Activated CD8-positive, alpha-beta T cell treated with anti-CD3 and anti-CD28 coated beads, Interleukin-2, amount 10 ng/mL, durations not matched to agents 7 days and 5 days (primary cell): ENCODE data around the gene CDC42EP2. TPM values are rescaled to one million over a fixed set of nuclear protein-coding genes. Genes with fewer than 3 reads are reported as not detected.

Experiments used
- ATAC-seq: fragments of 150-1000 bp; cut with Tn5 transposase; one replicate; pipeline ENCODE4 v1.10.0; 2021; ENCODE audit warnings: moderate library complexity
- CTCF ChIA-PET: fragments of 350-600 bp; sonication (Branson Sonifier 250); formaldehyde crosslinking; loops from one replicate; lab custom pipeline; 2021; ENCODE audit warnings: antibody characterized with exemption; lab: Charles Lee
- POLR2A ChIA-PET: fragments of 350-600 bp; sonication (Branson Sonifier 250); formaldehyde crosslinking; loops from one replicate; lab custom pipeline; 2021; ENCODE audit warnings: antibody characterized with exemption; lab: Charles Lee
- DNase-seq: peaks from one replicate; pipeline ENCODE4 v3.0.0-alpha.2; 2020
- H3K27ac Mint-ChIP-seq: one replicate; pipeline ENCODE4 v1.8.0; 2021; ENCODE audit warnings: mild to moderate bottlenecking, mixed read lengths
- H3K27me3 Mint-ChIP-seq: one replicate; pipeline ENCODE4 v1.8.0; 2021; ENCODE audit warnings: low read depth, mixed read lengths
- H3K36me3 Mint-ChIP-seq: one replicate; pipeline ENCODE4 v1.8.0; 2021; ENCODE audit warnings: low read depth, mixed read lengths
- H3K4me1 Mint-ChIP-seq: one replicate; pipeline ENCODE4 v1.8.0; 2021; ENCODE audit warnings: low read depth, mixed read lengths
- H3K4me3 Mint-ChIP-seq: one replicate; pipeline ENCODE4 v1.8.0; 2021; ENCODE audit warnings: mild to moderate bottlenecking, mixed read lengths
- H3K9me3 Mint-ChIP-seq: one replicate; pipeline ENCODE4 v1.8.0; 2022; ENCODE audit warnings: mixed read lengths; ENCODE audit not compliant: insufficient read depth
- total RNA-seq, 2 experiments: library from RNA; stranded (reverse); gene quantifications; one replicate each; pipeline ENCODE4 v1.2.3, GENCODE V29; 2021

Gene CDC42EP2
- 1 to 10 TPM in 1 of 2 experiments, under 1 TPM in 1; 0.29 to 1.2 TPM for total RNA-seq

GRCh38 chr11:65314501-65315203, at the start of gene CDC42EP2:
CDC42EP2 (plus strand) TSS chr11:65314866; CDS start chr11:65320899, 6,033 bp downstream.
- H3K9me3 Mint-ChIP-seq: no peaks in the 10 kb centered on the region
- H3K27ac Mint-ChIP-seq: no peak within 1 kb of the TSS
- H3K4me3 Mint-ChIP-seq: peak within 1 kb of the TSS; percentile 71
- ChIA-PET CTCF (interaction anchor here (0.7 to 12.3 kb wide), 33 partner anchors 9 to 575 kb away, joined by 3 to 215 read pairs (median 6); partner anchors contain the start of genes CCDC85B, DPF2, FAU and MRPL49), POLR2A (interaction anchor here (0.6 to 1.3 kb wide), 3 partner anchors 19 to 184 kb away, joined by 3 to 4 read pairs (median 3); partner anchors contain the start of genes DPF2, MALAT1 and POLA2)
- H3K4me1 Mint-ChIP-seq: peaks cover 8% of the 10 kb centered on the region
- peak; percentile 93 for ATAC-seq
- no peaks in the 10 kb centered on the region for H3K36me3 Mint-ChIP-seq
- H3K27me3 Mint-ChIP-seq: peaks cover 16% of the 10 kb centered on the region
- DNase-seq: peak; percentile 79

DNA sequence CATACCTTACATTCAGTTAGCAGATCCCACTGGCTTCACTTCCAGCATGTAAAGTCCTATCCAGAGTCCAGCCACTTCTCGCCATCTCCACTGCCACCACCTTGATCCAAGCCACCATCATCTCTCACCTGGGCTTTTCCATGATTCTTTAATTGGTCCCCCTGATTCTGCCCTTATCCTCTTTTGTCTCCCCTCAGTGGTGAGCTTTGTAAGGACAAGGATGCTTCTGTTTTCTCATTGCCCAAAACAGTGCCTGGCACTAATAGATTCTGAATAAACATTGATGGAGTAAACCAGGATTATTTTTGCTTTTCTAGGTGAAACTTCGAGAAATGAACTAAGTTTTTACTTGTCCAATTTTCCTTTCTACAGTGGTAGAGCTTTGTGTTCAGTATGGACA, 48.5 kb upstream of the CDC42EP2 start:
- CTCF ChIA-PET: interaction anchor here (1.3 to 3.5 kb wide), 3 partner anchors 9 to 63 kb away, joined by 3 to 13 read pairs (median 13); no protein-coding TSS in a partner anchor
- H3K27ac Mint-ChIP-seq: peak overlapping the region; percentile 37
- DNase-seq: no peak

DNA sequence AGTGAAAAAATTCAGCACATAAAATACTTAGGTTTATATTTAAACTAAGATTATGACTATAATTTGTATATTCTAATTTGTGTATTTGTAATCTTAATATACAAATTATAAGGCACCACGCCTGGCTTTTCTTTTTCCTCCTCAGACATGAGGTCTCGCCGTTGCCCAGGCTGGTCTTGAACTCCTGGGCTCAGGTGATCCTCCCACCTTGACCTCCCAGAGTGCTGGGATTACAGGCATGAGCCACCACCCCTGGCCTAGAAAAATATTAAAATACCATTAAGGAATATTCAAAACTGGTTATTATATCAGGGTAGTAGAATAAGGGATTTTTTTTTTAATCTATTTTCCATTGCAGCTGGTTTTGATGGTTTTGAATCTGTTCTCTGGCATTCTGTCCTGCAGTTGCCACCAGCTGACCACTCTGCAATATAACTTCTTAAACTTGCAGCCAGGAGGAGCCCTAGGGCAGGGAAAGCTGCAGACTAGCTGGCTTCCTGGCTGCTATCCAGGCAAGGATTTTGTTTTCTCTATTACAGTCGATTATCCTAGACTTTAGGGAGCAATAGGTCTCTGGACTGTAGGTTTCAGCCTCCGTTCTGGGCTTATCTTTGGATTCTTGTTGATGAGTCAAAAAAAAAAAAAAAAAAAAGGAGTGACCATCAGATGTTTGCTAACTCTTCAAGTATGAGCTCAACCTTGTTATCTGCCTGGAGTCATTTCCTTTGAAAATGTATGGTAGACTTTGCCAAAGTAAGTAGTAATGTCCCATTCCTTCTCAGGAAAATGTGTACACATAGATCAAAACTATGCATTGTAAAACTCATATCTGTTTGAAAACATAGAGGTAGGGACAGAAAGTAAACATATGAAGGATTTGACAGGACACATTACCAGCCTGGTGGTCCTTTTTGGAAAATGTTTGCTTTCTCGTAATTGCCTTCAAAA, 39.7 kb upstream of the CDC42EP2 start:
- POLR2A ChIA-PET: interaction anchor here (0.8 to 1.2 kb wide), 2 partner anchors 14 to 225 kb away, joined by 3 to 4 read pairs; partner anchors contain the start of gene POLA2
- no peaks in the 10 kb centered on the region for H3K9me3 Mint-ChIP-seq
- DNase-seq (peak; percentile 42), ATAC-seq (no peak)
- peaks cover 54% of the 10 kb centered on the region for H3K36me3 Mint-ChIP-seq
- H3K4me3 Mint-ChIP-seq: no peak overlapping the region
- CTCF ChIA-PET: interaction anchor here (0.7 to 5.8 kb wide), 13 partner anchors 9 to 445 kb away, joined by 3 to 70 read pairs (median 3); partner anchors contain the start of gene CDC42EP2
- no peaks in the 10 kb centered on the region for H3K27me3 Mint-ChIP-seq
- no peak overlapping the region for H3K27ac Mint-ChIP-seq
- H3K4me1 Mint-ChIP-seq: peaks cover 12% of the 10 kb centered on the region

More for the DNA sequence above, 48.5 kb upstream of the CDC42EP2 start:
- POLR2A ChIA-PET: no interaction called here
- no peaks in the 10 kb centered on the region for H3K9me3 Mint-ChIP-seq
- no peak overlapping the region for H3K4me3 Mint-ChIP-seq
- no peaks in the 10 kb centered on the region for H3K27me3 Mint-ChIP-seq
- no peak for ATAC-seq
- H3K4me1 Mint-ChIP-seq: peaks cover 41% of the 10 kb centered on the region
- peaks cover 58% of the 10 kb centered on the region for H3K36me3 Mint-ChIP-seq

DNA sequence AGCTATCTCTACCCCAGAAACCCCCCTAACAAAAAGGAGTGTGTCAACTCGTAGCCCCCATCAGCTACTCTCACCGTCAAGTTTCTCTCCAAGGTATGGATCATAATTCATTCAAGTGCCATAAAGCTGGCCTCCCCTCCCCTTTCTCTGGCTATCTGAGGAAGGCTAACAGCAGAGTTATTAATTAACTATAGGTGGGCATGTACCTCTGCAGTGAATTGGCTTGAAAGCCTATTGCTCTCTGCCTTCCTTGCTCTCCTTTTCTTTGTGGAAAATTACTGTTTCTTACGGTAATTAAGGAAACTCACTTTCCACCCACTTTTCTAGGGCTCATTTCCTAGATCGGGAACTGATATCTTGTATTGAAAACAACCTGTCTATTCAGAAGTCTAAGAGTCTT, 38.8 kb upstream of the CDC42EP2 start:
- no peak overlapping the region for H3K27ac Mint-ChIP-seq
- H3K4me3 Mint-ChIP-seq: no peak overlapping the region
- no peaks in the 10 kb centered on the region for H3K27me3 Mint-ChIP-seq
- DNase-seq (no peak), ATAC-seq (no peak)
- no peaks in the 10 kb centered on the region for H3K9me3 Mint-ChIP-seq
- ChIA-PET POLR2A (interaction anchor here (1.2 kb wide), 1 partner anchor 14 kb away, joined by 4 read pairs; the partner anchor contains the start of gene POLA2), CTCF (interaction anchor here (1.3 to 5.8 kb wide), 7 partner anchors 10 to 96 kb away, joined by 3 to 70 read pairs (median 7); partner anchors contain the start of gene CDC42EP2)
- H3K4me1 Mint-ChIP-seq: peaks cover 14% of the 10 kb centered on the region
- H3K36me3 Mint-ChIP-seq: peaks cover 56% of the 10 kb centered on the region

DNA sequence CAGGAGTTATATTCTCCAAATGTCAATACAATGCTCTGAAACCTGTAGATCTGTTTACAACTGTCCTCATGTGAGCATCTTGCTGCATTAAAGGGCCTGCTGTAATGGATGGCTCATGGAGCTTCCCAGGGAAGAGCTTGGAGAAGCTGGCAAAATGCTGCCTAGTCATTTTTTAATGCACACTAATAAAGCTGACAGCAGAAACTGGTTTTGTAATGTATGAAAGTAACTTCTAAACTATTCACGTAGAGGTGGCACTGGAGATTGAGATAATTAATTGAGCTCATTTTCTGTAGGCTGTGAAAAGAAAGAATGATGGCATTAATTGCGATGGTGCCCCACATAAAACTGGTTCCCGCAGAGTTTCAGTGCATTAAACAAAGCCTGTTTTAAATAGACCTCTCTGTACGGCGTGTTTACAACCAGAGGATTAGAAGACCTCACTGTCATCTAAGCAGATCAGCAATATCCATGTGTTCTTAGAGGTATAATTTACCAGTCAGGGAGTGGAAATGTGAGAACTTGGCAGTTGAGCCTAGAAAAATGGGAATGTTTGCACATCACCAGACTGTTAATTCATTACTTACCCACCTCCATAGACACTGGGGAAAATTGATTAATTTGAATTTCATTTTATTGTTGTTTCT, 36.9 kb upstream of the CDC42EP2 start:
- Mint-ChIP-seq H3K36me3 (peaks cover 64% of the 10 kb centered on the region), H3K4me1 (peaks cover 14% of the 10 kb centered on the region), H3K9me3 (no peaks in the 10 kb centered on the region), H3K4me3 (no peak overlapping the region), H3K27me3 (no peaks in the 10 kb centered on the region), H3K27ac (no peak overlapping the region)
- CTCF ChIA-PET: interaction anchor here (0.7 to 2.9 kb wide), 6 partner anchors 8 to 73 kb away, joined by 3 to 16 read pairs (median 6); partner anchors contain the start of gene CDC42EP2
- POLR2A ChIA-PET: interaction anchor here (0.8 to 2.0 kb wide), 3 partner anchors 16 to 168 kb away, joined by 3 to 7 read pairs (median 3); partner anchors contain the start of gene POLA2
- ATAC-seq: no peak
- no peak for DNase-seq

GRCh38 chr11:65278356-65278755, 36.3 kb upstream of the CDC42EP2 start:
- no peak for DNase-seq
- peaks cover 14% of the 10 kb centered on the region for H3K4me1 Mint-ChIP-seq
- no peak for ATAC-seq
- CTCF ChIA-PET: interaction anchor here (0.7 to 2.9 kb wide), 6 partner anchors 8 to 73 kb away, joined by 3 to 16 read pairs (median 6); partner anchors contain the start of gene CDC42EP2
- peaks cover 64% of the 10 kb centered on the region for H3K36me3 Mint-ChIP-seq
- no peaks in the 10 kb centered on the region for H3K27me3 Mint-ChIP-seq
- POLR2A ChIA-PET: interaction anchor here (2.0 kb wide), 1 partner anchor 16 kb away, joined by 7 read pairs; the partner anchor contains the start of gene POLA2
- no peak overlapping the region for H3K4me3 Mint-ChIP-seq
- H3K27ac Mint-ChIP-seq: no peak overlapping the region
- no peaks in the 10 kb centered on the region for H3K9me3 Mint-ChIP-seq

DNA sequence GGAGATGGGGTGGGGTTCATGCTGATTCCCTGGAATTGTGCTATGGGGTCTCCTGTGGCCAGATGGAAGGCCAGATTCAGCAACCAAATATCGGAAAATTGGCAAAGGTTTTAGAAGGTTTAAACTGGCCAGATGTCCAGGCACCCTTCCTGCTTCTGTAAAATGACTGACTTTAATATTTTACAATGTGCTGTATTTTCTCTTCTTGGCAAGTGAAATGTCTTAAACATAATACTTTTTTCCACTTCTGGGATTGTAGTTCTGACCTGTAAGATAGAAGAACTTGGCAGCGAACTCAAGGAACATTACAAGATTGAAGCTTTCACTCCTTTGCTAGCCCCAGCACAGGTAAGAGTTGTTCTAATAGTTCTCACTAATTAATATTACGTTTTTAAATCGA, 35.4 kb upstream of the CDC42EP2 start:
- no peaks in the 10 kb centered on the region for H3K9me3 Mint-ChIP-seq
- ATAC-seq (no peak), DNase-seq (no peak)
- H3K27ac Mint-ChIP-seq: no peak overlapping the region
- POLR2A ChIA-PET: interaction anchor here (2.0 kb wide), 1 partner anchor 17 kb away, joined by 7 read pairs; the partner anchor contains the start of gene POLA2
- H3K36me3 Mint-ChIP-seq: peaks cover 68% of the 10 kb centered on the region
- H3K4me1 Mint-ChIP-seq: peaks cover 14% of the 10 kb centered on the region
- CTCF ChIA-PET: interaction anchor here (1.9 to 3.5 kb wide), 3 partner anchors 36 to 50 kb away, joined by 10 to 17 read pairs (median 16); partner anchors contain the start of gene CDC42EP2
- H3K27me3 Mint-ChIP-seq: no peaks in the 10 kb centered on the region
- H3K4me3 Mint-ChIP-seq: no peak overlapping the region

DNA sequence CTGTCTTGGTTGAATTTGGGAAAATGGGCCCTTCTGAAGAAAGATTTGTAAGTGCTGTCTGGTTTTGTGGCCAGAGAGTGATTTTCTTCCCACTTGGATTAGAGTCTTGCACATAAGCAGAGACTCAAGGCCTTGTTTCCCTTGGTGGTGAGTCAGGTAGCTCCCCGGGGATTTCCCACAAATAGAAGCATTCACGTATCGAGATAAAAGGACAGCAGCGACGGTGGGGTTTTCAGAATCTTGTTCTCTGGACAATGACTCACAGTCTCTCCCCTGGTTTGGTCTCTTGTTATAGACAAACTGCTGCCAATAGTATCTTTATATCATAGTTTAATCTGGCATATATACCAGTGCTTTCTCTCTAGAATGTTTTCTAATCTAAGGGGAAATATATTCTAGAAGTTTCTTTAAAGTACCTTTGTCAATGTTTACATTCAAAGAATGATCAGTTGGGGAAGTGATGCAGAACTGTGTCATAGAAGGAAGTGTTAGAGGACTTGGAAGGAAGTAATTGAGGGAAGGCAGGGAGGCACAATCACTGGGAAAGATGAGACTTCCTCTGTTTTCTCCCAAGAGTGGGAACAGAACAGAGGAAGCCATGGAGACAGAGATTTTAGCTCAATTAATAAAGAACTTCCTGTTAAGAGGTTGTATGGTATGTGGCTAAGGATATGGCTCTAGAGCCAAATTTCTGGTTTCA, 34.8 kb upstream of the CDC42EP2 start:
- CTCF ChIA-PET: interaction anchor here (0.7 to 3.5 kb wide), 6 partner anchors 10 to 180 kb away, joined by 3 to 17 read pairs (median 4); no protein-coding TSS in a partner anchor
- peak overlapping the region; percentile 23 for H3K27ac Mint-ChIP-seq
- H3K4me3 Mint-ChIP-seq: no peak overlapping the region
- no peaks in the 10 kb centered on the region for H3K27me3 Mint-ChIP-seq
- ATAC-seq: no peak
- H3K4me1 Mint-ChIP-seq: peaks cover 14% of the 10 kb centered on the region
- peaks cover 71% of the 10 kb centered on the region for H3K36me3 Mint-ChIP-seq
- DNase-seq: no peak
- H3K9me3 Mint-ChIP-seq: no peaks in the 10 kb centered on the region
- POLR2A ChIA-PET: interaction anchor here (3.0 kb wide), 1 partner anchor 18 kb away, joined by 17 read pairs; the partner anchor contains the start of gene POLA2

- Mint-ChIP-seq H3K4me1 (peaks cover 14% of the 10 kb centered on the region), H3K36me3 (peaks cover 71% of the 10 kb centered on the region), H3K9me3 (no peaks in the 10 kb centered on the region), H3K4me3 (no peak overlapping the region), H3K27me3 (no peaks in the 10 kb centered on the region), H3K27ac (no peak overlapping the region)
- ChIA-PET CTCF (interaction anchor here (1.2 to 3.5 kb wide), 5 partner anchors 35 to 181 kb away, joined by 3 to 17 read pairs (median 5); no protein-coding TSS in a partner anchor), POLR2A (interaction anchor here (1.2 to 3.0 kb wide), 2 partner anchors 19 to 40 kb away, joined by 3 to 17 read pairs; partner anchors contain the start of gene POLA2)
- DNase-seq: no peak
- ATAC-seq: no peak
Observed at GRCh38 chr11:65280646-65281045, 34.0 kb upstream of the CDC42EP2 start.

DNA sequence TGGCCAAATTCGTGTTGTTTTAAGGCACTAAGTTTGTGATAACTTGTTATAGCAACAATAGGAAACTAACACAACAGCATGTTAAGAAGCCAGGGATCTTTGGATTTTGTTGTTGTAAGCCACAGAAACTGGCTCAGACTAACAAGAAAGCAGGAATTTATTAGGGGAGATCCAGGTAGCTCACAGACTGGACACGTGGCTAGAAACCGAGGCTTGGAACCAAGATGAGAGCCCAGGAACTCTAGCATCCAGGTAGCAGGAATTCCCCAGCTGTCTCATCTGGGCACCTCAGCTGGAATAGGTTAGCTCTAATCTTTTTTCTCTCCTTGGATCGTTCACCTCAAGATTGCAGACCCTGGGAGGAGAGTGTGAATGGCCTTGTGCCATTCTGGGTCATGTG, 28.0 kb upstream of the CDC42EP2 start:
- peaks cover 56% of the 10 kb centered on the region for H3K36me3 Mint-ChIP-seq
- H3K4me3 Mint-ChIP-seq: no peak overlapping the region
- no peaks in the 10 kb centered on the region for H3K27me3 Mint-ChIP-seq
- H3K4me1 Mint-ChIP-seq: no peaks in the 10 kb centered on the region
- DNase-seq (no peak), ATAC-seq (no peak)
- H3K9me3 Mint-ChIP-seq: no peaks in the 10 kb centered on the region
- CTCF ChIA-PET: interaction anchor here (1.0 to 1.5 kb wide), 3 partner anchors 9 to 82 kb away, joined by 3 to 5 read pairs (median 3); no protein-coding TSS in a partner anchor
- no peak overlapping the region for H3K27ac Mint-ChIP-seq
- POLR2A ChIA-PET: interaction anchor here (0.6 to 0.8 kb wide), 2 partner anchors 24 to 57 kb away, joined by 3 to 4 read pairs; partner anchors contain the start of gene POLA2
